Heart left ventricle (tissue), 16 donors: Measurements from ENCODE around the gene ZMIZ1. TPM values are rescaled to one million over a fixed set of nuclear protein-coding genes. Genes with fewer than 3 reads are reported as not detected.

Experiments
- ATAC-seq, 4 donors: fragments of 200-7000 bp; cut with Tn5 transposase; one replicate each; pipeline ENCODE4 v1.9.1; 2020 to 2022; ENCODE audit warnings: moderate library complexity in 4 of 4, mild to moderate bottlenecking in 3 of 4, moderate number of reproducible peaks in 1 of 4
- DNase-seq, 5 donors: peaks; one replicate each; pipeline ENCODE4 v3.0.0-alpha.2; 2020
- H3K27ac ChIP-seq, 12 donors: fragments of 200-600 bp; sonication (generic) in 4 of 12; one replicate each; pipeline versions ENCODE4 v1.5.0 to v1.8.0; 2016 to 2022; ENCODE audit warnings: mild to moderate bottlenecking in 2 of 12
- H3K27me3 ChIP-seq, 9 donors: fragments of 200-600 bp; sonication (generic) in 2 of 9; one replicate each; pipeline versions ENCODE4 v1.5.1 to v1.8.0; 2016 to 2022; ENCODE audit warnings: mild to moderate bottlenecking in 3 of 9
- H3K36me3 ChIP-seq, 9 donors: fragments of 200-600 bp; sonication (generic) in 2 of 9; one replicate each; pipeline versions ENCODE4 v1.5.0 to v1.8.0; 2018 to 2022; ENCODE audit warnings: mild to moderate bottlenecking in 2 of 9
- H3K4me1 ChIP-seq, 12 donors: fragments of 200-600 bp; sonication (generic) in 4 of 12; one replicate each; pipeline versions ENCODE4 v1.5.0 to v1.8.0; 2016 to 2022; ENCODE audit warnings: mild to moderate bottlenecking in 3 of 12
- H3K4me3 ChIP-seq, 12 donors: fragments of 200-600 bp; sonication (generic) in 4 of 12; one replicate each; pipeline versions ENCODE4 v1.5.0 to v1.8.0; 2017 to 2022; ENCODE audit warnings: mild to moderate bottlenecking in 9 of 12, moderate library complexity in 4 of 12
- H3K9me3 ChIP-seq, 12 donors: fragments of 200-600 bp; sonication (generic) in 4 of 12; one replicate each; pipeline versions ENCODE4 v1.5.0 to v1.8.0; 2016 to 2022; ENCODE audit warnings: mild to moderate bottlenecking in 1 of 12
- POLR2A ChIP-seq, 2 donors: fragments of 450-650 bp; IDR thresholded peaks; one replicate each; pipeline ENCODE4 v1.6.1; 2017; ENCODE audit warnings: antibody characterized with exemption in 2 of 2, mild to moderate bottlenecking in 2 of 2, moderate library complexity in 2 of 2
- WGBS, 4 donors: extraction: QIAGEN DNeasy Blood & Tissue Kit in 2 of 4; methylation state at CpG; one replicate each; pipeline versions ENCODE4 v1.1.5 to v1.1.7; 2013 to 2018; 5-methylcytosine and 5-hydroxymethylcytosine counted together
- intact Hi-C, 10 donors: fragments of 100-400 bp; cut with DNase I; formaldehyde crosslinking; loops; one replicate each; pipeline versions ENCODE4 v1.11.1 to v1.14.2; 2022
- polyA plus RNA-seq, 2 donors: library from polyadenylated mRNA; stranded (reverse); fragments of 200-250 nt; gene quantifications; one replicate each; pipeline ENCODE4 v1.2.3, GENCODE V29; 2013
- total RNA-seq, 9 donors: library from RNA; depleted of rRNA in 2 of 9; stranded (reverse); fragments of >200 nt in 2 of 9; fragmentation: NEBNext Ultra II Directional in 3 of 9; extraction: Animal tissue kit (Norgen Biotek cat#: 25700) in 3 of 9; gene quantifications; one replicate each; pipeline versions ENCODE4 v1.1.0 to v1.2.4, GENCODE V29; 2016 to 2023
- TF ChIP-seq, protein P1 (sequence below), 12 donors: fragments of 200-600 bp; sonication (generic) in 4 of 12; IDR thresholded peaks; one replicate each; pipeline versions ENCODE4 v1.5.0 to v1.8.0; 2018 to 2022; ENCODE audit warnings: antibody characterized with exemption in 12 of 12, mild to moderate bottlenecking in 5 of 12
- donor health status: ischemic (EF 13 %, LVEDD 7.1; RV severe dilation, severe dysfunction).
- donor health status: healthy with polysubstance abuse.
- donor health status: DM: no; HTN: yes; CAD: no.
- donor health status: DM: no; HTN: no; CAD: no.
- donor health status: ischemic (EF 25% LVEDD 6.9; RV normal size, moderate dysfunction).
- donor health status: ischemic (EF 25% LVEDD 5.7; RV mildly dilated, moderate dysfunction).
- donor health status: healthy.
- donor health status: DM: yes; HTN: yes; CAD: no.
- donor health status: ischemic (EF 35%, LVEDD 5.7; RV mildly dilated, moderate dysfunction).
- donor health status: nonischemic (EF 11% LVEDD 7.7; RV severe dilation, severe dysfunction).
- donor health status: DM: yes; HTN: yes; CAD: no.
- donor health status: PGD.
- donor health status: ischemic (EF 29% LVEDD 5.4; RV normal size, mild dysfunction).
- donor health status: nonischemic (EF 23%, LVEDD 6.1; RV moderate dilation, normal function).

The ZMIZ1 gene
- total and polyA plus RNA-seq, 11 donors: 19.7 to 75.4 (median 49.2) TPM

DNA sequence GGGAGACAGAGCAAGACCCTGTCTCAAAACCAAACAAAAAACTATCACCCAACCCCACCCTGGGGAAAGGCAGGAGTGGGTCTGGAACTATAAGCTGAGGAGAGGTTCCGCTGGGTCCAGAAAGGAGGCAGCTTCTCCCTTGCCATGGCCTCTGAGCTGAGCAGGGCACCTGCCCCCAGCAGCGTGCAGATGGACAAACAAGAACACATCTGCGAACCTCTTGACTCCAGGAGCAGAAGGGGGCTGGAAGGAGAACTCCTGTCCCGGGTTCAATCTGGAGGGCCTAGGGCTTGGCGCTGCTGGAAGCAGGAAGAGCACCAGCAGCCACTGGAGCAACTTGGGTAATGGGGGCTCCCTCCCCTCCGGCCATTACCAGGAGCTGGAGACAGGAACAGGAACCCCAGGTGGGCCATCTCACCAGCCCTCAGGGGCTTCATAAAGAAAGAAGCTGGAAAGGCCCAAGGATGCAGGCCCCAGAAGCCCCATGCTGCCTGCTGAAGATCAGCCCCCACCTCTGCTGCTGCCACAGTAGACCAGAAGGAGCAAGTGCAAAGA is 259.5 kb downstream of the ZMIZ1 start:
- Histone ChIP-seq H3K9me3 (no peaks in the 10 kb centered on the region), H3K27me3 (no peaks in the 10 kb centered on the region), H3K36me3 (no peaks in the 10 kb centered on the region), H3K4me1 (peaks cover 0 to 21% (median 0%) of the 10 kb centered on the region in 12 donors), H3K4me3 (no peak overlapping the region), H3K27ac (no peak overlapping the region)
- peak in 2 of 5 donors; percentile 11 to 13 for DNase-seq
- ATAC-seq: no peak
- WGBS, 4 donors: 87 to 97% (median 95%) methylated on average over 6 of the region's 6 CpGs
- TF ChIP-seq, protein P1, sequence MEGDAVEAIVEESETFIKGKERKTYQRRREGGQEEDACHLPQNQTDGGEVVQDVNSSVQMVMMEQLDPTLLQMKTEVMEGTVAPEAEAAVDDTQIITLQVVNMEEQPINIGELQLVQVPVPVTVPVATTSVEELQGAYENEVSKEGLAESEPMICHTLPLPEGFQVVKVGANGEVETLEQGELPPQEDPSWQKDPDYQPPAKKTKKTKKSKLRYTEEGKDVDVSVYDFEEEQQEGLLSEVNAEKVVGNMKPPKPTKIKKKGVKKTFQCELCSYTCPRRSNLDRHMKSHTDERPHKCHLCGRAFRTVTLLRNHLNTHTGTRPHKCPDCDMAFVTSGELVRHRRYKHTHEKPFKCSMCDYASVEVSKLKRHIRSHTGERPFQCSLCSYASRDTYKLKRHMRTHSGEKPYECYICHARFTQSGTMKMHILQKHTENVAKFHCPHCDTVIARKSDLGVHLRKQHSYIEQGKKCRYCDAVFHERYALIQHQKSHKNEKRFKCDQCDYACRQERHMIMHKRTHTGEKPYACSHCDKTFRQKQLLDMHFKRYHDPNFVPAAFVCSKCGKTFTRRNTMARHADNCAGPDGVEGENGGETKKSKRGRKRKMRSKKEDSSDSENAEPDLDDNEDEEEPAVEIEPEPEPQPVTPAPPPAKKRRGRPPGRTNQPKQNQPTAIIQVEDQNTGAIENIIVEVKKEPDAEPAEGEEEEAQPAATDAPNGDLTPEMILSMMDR (IDR thresholded peaks at IDR 0.05): no peak
- no peak for TF ChIP-seq POLR2A (IDR thresholded peaks at IDR 0.05)
- intact Hi-C loops: no loop called here

DNA sequence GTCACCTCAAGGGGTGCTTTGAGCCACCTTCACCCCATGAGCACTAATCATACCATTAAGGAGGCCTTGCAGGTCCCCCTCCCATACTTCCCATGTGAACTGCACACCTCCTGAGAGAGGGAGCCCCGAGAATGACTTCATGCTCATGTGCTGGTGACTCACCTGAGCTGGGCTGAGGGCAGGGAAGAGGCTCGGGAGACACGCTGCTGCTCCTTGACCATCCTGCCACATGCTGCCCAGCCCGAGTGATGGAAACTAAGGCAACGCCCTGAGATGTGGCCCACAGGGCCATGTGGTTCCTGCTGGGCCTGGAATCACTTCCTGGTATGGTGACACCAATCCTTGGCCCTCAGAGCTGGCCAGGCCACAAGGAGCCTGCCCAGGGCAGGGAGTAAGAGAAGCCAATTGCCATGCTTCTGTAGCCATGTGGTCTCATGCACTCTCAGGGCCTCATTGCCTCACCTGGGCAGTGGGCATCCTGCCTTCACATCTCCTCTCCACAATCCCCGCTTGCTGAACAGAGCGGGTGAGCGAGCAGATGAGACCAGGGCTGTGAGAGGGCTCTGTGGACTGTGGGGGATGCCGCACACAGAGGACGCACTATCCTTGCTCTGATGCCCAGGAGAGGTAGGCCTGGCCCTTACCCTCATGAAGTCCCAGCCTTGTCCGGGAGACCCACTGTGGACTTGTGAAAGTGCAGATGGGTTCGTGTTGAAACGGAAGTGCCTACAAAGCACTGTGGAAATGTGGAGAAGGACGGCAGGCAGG is 260.2 kb downstream of the ZMIZ1 start:
- no peak overlapping the region for H3K27ac ChIP-seq
- ATAC-seq: no peak
- TF ChIP-seq POLR2A (IDR thresholded peaks at IDR 0.05): no peak
- WGBS, 4 donors: 90 to 95% (median 92%) methylated on average over 10 to 14 of the region's 14 CpGs
- intact Hi-C loops: no loop called here
- no peaks in the 10 kb centered on the region for H3K36me3 ChIP-seq
- no peaks in the 10 kb centered on the region for H3K27me3 ChIP-seq
- no peaks in the 10 kb centered on the region for H3K9me3 ChIP-seq
- peak in 4 of 5 donors; percentile 14 to 52 (median 18) for DNase-seq
- H3K4me1 ChIP-seq: peaks cover 0 to 14% (median 0%) of the 10 kb centered on the region in 12 donors
- no peak overlapping the region for H3K4me3 ChIP-seq

DNA sequence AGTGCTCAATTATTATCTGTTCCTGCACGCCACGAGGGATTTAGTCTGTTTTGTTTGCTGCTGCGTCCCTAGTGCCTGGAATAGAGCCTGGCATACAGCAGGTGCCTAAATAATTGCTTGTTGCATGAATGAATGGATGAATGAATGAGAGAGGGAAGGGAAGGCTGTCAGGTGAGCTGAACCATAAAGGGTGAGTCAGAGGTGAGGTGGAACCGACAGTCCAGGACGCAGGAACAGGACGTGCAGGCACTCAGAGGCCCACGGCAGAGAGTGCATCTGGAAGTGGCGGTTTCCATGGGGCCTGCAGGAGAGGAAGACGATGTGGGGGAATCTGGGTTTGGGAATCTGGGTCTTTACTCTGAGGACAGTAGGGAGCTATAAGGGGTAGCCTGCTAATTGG is 260.8 kb downstream of the ZMIZ1 start:
- H3K36me3 ChIP-seq: no peaks in the 10 kb centered on the region
- TF ChIP-seq POLR2A (IDR thresholded peaks at IDR 0.05): no peak
- TF ChIP-seq, protein P1 (IDR thresholded peaks at IDR 0.05): no peak
- H3K4me1 ChIP-seq: peaks cover 0 to 10% (median 0%) of the 10 kb centered on the region in 12 donors
- ATAC-seq (no peak), DNase-seq (peak in 2 of 5 donors; percentile 4 to 48)
- no peaks in the 10 kb centered on the region for H3K27me3 ChIP-seq
- WGBS, 4 donors: 89 to 93% (median 92%) methylated on average over 9 of the region's 9 CpGs
- intact Hi-C loops: no loop called here
- no peaks in the 10 kb centered on the region for H3K9me3 ChIP-seq
- H3K27ac ChIP-seq: no peak overlapping the region
- no peak overlapping the region for H3K4me3 ChIP-seq

DNA sequence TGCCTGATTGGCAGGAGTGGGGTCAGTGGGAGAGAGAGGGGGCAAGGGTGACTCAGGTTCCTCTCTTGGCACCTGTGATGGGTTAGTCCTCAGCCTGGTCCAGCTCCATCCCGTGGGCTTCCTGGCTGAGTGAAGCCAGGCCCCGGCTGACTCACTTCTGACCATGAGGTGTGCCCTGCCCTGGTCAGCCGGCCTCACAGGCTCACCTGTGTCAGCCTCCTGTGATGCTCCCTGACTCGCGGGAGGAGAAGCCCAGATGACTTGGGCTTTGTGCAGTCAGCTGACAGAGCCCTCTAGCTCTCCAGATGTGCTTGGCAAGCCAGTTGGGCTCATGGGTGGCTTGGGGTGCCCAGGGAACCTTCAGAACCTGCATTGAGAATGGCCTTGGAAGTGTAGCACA is 262.5 kb downstream of the ZMIZ1 start:
- TF ChIP-seq, protein P1 (IDR thresholded peaks at IDR 0.05): no peak
- no peak for TF ChIP-seq POLR2A (IDR thresholded peaks at IDR 0.05)
- H3K9me3 ChIP-seq: no peaks in the 10 kb centered on the region
- no peaks in the 10 kb centered on the region for H3K27me3 ChIP-seq
- H3K4me1 ChIP-seq: peaks cover 0 to 10% (median 0%) of the 10 kb centered on the region in 12 donors
- DNase-seq: peak in 1 of 5 donors; percentile 20
- no peak overlapping the region for H3K4me3 ChIP-seq
- peak overlapping the region in 1 of 12 donors; percentile 15 for H3K27ac ChIP-seq
- no peak for ATAC-seq
- intact Hi-C loops: no loop called here
- H3K36me3 ChIP-seq: no peaks in the 10 kb centered on the region
- WGBS, 4 donors: 95 to 98% (median 97%) methylated on average over 5 of the region's 5 CpGs
